Islet of Langerhans (tissue), 1 donor: ENCODE measurements around the gene KIAA0232.
"Not testable (repeated sequence)": the region's sequence is repeated elsewhere in the genome, so short reads cannot be mapped to it uniquely, and the experiment has no call there.

Experiments used
- FAIRE-seq: peaks from one replicate; lab custom pipeline; 2011; peaks lifted over from hg19 to GRCh38; lab: Jason Lieb, UNC

The KIAA0232 gene

DNA sequence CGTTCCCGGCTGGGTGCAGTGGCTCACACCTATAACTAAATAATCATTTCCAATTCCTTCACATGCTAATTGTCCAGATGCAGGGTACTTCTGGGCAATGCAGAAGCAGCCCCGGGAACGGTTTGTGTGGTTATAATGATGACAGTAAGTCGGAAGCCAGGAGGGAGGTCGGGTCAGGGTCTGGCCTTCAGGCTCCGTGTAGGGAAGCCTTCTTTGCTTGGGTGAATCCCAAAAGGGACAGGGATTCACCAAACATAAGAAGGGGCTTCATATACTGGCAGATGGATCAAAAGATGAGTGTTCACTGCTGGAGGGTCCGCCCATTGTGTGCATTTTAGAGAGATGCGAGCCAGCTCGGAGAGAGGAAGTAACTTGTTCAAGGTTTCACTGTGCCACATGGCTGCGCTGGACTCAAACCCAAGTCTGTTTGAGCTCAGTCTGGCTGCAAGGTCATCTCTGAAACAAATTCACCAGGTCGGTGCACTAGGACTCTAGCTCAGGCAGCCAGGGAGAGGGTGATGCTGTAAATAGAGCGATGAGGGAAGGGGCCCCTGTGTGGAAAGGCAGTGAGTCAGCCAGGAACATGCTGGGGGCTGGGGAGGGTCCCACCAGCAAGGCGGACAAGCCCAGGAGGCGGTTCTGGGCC lies 4.8 kb upstream of the KIAA0232 start:
- no peak for FAIRE-seq

DNA sequence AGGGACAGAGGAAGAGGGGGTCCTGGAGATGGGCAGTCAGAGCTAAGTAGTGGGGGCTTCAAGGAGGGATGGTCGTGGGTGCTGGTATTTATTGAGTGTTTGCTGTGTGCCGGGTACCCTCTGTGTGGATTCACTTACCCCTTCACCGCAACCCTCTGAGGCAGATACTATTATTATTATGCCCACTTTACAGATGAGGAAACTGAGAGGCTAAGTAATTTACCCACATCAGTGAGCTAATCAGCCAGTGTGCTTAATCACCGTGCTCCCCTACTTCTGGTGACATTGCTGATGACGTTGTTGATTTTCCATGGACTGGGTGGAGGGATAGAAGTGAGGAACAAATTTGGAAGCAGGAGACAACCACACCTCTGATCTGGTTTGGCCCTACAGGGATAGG lies 4.1 kb upstream of the KIAA0232 start:
- no peak for FAIRE-seq

DNA sequence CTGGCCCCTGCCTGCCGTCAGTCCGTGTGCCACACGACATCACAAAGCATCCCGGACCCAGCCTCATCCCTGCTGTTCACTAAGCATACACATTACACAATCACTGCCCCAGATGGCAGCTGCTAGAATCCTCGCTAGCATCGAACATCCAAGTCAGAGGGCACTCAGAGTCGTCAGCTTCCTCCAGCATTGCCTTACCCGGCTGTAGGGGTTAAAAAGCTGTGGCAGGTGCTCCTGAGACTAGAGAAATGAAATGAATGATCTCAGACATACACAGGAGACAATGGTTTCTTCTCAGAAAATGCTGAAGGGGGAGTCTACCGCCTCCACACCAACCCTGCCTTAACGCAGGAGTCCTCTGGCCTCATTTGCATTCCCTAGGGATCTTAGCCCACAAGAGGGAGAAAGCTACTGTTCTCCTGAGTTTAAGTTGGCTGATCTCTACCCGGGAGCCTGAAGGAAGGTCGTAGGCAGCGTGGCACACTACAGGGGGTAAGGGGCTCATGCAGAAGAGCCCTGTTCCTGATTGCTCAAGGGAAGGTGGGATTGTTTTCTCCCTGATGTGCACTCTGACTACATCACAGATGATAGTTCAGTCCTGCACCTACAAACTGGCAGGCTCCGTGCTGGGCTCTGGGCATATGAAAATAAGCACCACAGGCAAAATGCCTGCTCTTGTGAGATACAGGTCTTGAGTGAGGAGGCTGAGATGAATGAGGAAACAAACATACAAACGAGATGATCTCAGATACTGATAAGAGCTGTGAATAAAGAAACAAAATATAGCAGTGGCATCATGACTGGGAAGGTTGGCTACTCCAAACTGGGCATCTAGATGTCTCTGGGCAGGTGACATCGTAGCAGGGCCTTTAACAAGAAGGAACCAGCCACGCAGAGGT lies 2.6 kb upstream of the KIAA0232 start:
- no peak for FAIRE-seq

DNA sequence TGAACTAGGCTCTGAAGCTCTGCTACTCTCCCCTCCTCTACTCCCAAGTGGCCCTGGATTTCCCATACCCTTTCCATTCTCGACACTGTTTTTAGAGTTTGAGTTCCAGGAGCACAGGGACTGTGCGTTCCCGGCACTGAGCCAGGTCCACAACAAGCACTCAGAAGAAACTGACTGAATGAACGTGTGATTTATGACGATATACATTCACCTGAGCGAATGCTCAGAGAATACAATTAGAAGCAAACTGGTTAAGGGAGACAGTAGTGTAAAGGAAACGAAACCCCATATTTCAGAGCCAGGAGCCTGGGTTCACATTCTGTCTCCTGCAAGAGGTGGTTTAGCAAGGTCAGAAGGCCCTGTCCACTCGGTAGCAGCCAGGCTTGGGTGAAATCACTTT lies 1.4 kb upstream of the KIAA0232 start:
- no peak for FAIRE-seq

DNA sequence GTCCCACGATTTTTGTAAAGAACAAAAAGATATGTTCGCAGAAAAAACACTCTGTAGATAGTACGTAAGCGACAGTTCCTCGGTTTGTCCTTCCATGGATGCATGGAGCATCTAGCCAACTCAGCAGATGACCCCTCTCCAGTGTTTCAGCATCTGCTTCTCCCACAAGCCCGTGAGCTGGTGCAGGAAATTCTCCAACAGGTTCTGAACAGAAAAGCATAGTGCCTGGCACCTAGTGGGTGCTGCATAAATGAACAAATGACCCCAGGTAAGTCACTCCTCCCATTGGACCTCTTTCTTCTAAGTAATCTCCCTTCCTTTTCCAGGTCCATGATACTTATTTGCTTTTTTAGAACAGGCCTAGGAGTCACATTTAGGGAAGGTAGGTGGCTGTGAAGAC lies 966 bp upstream of the KIAA0232 start:
- FAIRE-seq = no peak

DNA sequence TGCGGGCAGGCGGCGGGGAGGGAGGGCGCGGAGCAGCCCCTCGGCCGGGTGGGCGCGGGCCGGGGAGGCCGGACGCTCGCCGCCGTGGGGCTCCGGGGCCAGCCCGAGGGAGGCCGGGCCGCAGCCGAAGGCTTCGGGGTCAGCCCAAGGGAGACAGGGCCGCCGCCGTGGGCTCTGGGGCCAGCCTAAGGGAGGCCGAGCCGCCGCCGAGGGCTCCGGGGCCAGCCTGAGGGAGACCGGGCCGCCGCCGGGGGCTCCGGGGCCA lies 251 bp downstream of the KIAA0232 start:
- FAIRE-seq = no peak

DNA sequence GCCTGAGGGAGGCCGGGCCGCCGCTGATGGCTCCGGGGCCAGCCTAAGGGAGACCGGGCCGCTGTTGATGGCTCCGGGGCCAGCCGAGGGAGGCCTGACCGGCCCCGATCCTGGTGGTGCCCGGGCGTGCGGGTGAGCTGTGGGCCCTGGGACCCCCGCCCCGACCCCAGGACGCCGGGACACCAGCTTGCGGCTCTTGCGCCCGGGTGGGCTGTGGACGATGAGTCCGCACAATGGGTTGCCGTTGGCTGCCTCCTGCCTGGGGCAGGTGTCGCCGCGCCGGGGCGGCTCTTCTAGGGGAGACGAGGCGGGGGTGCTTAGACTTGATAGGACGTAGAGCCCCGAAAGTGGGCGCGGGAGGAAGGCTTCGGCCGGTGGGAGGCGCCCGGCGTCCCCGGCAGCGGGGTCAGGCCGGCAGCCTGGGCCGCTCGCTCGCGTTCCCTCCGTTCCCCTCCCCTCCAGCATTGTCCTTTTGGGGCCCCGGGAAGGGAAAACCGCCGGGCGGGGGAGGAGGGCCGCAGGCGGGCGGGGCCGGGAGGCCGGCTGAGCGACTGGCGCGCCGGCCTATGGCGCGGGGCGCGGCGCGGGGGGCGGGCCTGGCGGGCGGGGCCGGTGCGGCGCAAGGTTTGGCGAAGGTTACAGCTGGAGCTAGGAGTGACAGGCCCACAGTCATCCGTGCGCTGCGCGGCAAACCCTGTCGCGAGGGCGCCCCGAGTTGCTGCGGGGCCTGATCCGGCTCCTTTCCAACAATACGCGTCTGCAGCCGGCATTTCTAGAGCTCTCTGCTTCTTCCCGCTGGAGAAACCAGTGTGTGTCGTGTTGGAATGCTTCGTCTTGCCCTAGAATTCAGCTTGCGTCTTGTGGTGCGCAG lies 819 bp downstream of the KIAA0232 start:
- FAIRE-seq = no peak

DNA sequence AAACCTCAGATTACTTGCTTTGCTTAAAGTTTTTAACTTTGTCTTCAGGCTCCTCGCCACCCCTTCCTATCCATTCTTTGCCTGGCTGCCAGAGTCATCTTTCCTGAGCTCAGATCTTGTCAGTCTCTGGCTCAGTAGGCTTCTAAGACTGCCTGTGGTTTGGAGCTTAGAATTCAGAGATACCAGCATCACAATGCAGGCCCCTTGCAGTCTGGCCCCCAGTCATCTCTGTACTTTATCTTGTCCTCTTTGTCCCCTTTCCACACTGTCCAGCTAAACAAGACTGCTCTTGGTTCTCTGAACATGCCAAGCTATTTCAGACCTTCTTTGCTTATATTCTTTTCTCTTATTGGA lies 3.0 kb downstream of the KIAA0232 start:
- no peak for FAIRE-seq

DNA sequence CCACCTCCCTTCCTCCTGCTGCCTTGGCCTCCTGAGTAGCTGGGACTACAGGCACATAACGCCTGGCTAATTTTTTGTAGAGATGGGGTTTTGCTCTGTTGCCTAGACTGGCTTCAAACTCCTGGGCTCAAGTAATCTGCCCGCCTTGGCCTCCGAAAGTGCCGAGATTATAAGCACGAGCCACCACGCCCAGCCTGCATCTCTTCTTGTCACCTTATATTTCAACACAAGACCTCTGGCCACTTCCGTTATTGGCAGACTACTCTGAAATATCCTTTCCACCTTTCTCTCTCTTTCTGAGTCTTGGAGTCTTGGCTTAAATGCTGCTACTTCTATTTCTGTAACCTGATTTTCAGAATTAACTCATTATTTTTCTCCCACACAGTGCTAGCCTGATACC lies 5.6 kb downstream of the KIAA0232 start:
- FAIRE-seq = no peak

DNA sequence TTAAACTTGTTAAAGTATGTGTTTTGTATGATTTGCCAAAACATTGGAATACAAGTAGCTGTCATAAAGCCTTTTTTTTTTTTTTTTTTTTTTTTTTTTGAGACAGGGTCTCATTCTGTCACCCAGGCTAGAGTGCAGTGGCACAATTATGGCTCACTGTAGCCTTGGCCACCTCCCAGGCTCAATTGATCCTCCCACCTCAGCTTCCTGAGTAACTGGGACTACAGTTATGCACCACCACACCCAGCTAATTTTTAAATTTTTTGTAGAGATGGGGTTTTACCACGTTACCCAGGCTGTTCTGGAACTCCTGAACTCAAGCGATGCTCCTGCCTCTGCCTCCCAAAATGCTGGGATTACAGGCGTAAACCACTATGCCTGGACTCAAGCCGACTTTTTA lies 8.7 kb downstream of the KIAA0232 start:
- FAIRE-seq = not testable (repeated sequence)

DNA sequence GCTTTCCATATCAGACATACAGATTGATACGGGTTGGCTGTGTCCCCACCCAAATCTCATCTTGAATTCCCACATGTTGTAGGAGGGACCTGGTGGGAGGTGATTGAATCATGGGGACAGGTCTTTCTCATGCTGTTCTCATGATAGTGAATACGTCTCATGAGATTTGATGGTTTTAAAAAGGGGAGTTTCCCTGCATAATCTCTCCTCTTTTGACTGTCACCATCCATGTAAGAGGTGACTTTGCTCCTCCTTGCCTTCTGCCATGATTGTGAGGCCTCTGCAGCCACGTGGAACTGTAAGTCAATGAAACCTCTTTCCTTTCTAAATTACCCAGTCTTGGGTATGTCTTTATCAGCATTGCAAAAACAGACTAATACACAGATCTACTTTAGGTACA lies 9.3 kb downstream of the KIAA0232 start:
- FAIRE-seq = not testable (repeated sequence)

DNA sequence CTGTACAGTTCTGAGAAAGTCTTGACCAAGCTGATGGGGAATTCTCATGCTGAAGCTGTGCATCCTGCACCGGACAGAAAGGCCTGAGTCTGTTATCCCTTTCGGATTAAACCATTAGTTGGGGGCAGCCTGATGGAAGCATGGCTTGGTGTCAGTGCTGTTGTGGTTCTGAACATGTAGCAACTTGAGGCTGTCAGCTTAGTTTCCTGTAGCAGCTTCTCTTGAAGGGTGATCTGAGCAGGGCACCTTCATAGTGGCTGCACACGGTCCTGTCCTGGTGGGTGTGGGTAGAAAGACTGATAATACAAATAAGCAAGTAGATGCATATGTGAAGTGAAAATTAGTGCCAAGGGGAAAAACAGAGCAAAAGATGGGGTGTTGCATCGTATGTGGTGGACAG lies 11.7 kb downstream of the KIAA0232 start:
- FAIRE-seq = no peak

DNA sequence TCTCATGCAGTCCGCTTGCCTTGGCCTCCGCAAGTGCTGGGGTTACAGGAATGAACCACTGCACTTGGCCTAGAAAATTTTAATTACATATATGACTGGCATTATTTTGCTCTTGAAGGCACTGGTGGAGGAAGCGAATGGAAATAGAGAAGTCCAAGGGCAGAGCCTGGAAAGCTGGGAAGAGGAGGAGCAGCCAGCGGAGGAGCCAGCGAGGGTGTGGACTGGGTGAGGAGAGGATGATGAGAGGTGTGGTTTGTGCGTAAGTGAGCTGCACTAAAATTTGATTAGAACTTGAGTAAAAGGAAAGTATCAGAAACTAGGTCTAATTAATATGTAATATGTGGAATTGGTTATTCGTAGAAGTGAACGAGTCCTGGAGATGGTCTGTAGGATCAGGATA lies 13.3 kb downstream of the KIAA0232 start:
- FAIRE-seq = no peak

DNA sequence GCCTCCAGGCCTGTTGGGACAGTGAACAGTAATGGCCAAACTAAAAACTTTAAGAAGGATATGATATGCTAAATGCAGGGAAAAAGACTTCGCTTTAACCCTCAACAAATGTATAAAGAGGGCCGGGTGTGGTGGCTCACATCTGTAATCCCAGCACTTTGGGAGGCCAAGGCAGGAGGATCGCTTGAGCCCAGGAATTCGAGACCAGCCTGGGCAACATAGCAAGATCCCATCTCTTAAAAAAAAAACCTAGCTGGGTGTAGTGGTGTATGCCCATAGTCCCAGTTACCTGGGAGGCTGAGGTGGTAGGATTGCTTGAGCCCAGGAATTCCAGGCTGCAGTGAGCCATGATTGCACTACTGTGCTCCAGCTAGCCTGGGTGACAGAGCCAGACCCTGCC lies 14.8 kb downstream of the KIAA0232 start:
- not testable (repeated sequence) for FAIRE-seq

DNA sequence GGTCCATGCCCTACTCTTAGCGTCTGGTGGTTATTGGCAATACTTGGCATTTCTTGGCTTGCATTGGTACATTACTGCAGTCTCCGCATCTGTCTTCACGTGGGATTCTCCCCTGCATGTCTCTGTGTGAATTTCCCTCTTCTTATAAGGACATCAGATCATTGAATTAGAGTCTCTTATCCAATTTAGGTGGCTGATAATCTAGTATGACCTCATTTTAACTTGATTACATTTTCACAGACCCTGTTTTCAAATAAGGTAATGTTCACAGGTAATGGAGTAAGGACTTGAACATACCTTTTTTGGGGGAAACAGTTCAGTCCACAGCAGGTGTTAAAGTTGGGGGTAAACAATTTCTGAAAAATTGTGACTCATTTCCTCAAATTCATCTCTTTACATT lies 16.6 kb downstream of the KIAA0232 start:
- FAIRE-seq = no peak

DNA sequence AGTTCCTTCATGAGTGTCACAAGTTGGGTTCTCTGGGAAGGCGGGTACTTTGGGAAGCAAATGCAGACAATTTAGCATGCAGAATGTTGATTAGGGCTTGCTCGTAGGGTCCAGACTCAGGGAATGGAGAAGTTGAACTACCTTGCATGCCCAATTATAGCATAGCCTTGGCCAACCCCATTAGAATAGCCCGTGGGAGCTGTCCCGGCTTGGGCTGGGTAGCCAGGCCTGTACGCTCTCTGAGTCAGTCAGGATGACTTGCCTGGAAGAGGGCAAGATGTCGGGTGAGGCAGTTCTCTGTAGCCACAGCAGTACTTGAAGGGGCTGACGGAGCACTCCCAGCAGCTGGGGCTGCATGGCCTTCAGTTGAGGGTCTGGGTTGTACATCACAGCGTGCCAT lies 19.5 kb downstream of the KIAA0232 start:
- FAIRE-seq = no peak

DNA sequence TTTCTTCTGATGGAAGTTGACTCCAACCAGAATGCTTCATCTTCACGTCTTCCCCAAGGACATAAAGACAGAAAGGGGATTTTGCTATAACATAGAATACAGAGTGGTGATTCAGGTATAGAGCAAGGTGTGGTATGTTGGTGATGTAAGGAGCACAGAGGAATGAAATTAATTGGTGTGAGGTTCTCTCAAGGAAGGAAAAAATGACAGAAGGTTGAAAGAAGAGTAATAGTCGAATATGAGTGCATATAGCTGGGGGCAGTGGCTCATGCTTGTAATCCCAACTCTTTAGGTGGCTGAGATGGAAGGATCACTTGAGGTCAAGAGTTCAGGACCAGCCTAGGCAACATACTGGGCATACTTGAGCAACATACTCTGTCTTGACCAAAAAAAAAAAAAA lies 20.1 kb downstream of the KIAA0232 start:
- no peak for FAIRE-seq

DNA sequence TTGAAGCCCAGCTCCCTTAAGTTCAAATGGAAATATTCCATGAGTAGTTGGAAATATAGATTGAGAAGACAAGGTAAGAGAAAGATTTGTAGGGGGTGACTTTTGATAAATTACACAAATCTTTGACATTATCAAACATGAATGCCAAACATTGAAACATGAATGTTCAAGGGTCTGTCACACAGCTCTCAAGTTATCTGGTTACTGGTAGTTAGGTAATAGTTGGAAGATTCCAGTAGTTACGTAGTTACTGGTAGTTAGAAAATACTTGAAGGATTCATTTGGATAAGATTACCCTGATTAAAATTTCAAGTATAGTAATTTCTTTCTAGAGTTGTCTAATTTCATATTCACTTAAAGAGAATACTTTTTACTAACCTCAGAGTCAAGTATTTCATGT lies 20.7 kb downstream of the KIAA0232 start:
- no peak for FAIRE-seq

DNA sequence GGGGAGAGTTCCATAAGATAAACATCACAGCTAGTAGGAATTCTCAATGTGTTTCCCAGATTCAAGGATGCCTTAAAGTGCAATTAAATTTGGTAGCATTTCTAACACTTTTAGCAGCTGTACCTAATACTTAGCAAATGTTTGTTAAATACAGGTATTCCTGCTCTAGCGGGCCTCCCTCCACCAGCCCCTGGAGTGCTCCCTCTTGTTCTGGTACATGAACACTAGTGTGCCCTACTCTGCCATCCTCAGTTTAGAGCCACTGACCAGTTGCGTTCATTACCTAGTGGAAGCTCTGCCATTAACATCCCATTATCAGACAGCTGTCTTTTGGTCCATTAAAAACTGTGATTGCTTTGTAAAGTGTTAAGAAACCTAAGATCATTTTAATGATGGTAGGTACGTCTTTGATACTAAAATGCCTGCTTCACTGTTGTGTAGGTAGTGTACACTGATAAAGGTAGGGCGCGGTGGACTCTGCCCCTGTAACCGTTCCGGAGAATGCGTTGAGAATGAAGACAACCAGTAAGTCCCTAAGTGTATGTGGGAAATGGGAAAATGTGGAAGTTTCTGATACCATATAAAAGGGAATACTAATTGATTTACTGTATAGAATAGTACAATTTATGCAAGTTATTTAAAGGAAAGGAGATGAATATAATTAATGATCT lies 21.7 kb downstream of the KIAA0232 start:
- no peak for FAIRE-seq

DNA sequence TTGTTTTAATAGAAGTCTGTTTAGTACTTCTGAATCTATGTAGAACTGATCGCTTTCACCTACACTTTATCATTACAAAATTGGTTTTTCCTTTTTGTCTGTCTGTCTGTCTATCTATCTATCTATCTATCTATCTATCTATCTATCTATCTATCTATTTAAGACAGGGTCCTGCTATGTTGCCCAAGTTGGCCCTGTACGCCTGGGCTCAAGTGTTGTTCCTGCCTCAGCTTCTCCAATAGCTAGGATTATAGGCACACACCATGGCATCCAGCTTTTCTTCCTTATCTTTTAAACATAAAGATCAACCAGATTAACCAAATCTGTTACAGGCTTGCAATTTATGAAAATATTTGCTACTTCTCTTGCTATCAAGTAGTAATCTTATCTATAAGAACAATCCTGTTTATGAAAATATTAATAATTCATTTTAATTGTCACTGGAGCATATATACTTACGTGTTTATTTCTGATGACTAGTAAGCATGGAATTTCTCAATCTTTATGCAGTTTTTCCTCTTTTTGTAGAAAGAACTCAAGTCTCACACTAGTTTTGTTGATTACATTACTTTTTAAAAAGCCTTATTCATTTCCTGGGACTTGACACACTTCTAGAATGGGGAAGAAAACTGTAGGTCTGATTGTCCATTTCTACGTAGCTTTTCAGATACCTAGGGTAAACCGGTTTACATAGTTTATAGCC lies 24.5 kb downstream of the KIAA0232 start:
- FAIRE-seq = no peak

DNA sequence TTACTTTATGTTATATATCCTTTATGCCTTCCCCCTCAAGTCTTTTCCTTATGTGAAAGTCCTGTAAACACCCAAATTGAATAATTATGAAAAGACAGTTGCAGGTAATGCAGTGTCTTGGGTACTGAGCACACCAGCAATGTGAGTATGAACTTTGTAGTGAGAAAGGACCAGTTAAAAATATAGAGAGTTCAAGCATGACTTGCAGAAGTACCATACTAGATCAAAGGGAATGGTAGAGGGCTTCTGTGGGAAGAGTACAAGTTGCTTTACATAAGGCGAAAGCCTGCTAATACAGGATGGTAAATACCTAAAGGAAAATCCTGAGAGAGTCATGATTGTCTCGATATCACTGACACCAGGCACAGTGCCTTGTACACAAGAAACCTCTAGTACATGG lies 25.7 kb downstream of the KIAA0232 start:
- no peak for FAIRE-seq

DNA sequence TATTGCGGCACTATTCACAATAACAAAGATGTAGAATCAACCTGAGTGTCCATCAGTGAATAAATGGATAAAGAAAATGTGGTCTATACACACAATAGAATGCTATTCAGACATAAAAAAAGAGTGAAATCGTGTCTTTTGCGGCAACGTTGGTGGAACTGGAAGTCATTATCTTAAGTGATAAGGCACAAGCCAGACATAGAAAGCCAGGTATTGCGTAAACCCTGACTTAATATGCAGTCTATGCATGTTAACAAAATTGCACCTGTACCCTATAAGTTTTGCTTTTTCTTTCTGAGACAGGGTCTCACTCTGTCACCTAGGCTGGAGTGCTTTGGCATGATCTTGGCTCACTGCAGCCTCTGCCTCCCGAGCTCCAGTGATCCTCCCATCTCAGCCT lies 28.6 kb downstream of the KIAA0232 start:
- no peak for FAIRE-seq
